HG03066 (cell line): ENCODE measurements around the gene KLHDC9.
"Not testable (repeated sequence)": the region's sequence is repeated elsewhere in the genome, so short reads cannot be mapped to it uniquely, and the experiment has no call there.

Experiments
- ATAC-seq: cut with Tn5 transposase; IDR thresholded peaks from one replicate; pipeline ENCODE4 v1.9.1; 2021; ENCODE audit warnings: low read depth; ENCODE audit not compliant: unreplicated experiment

The KLHDC9 gene

DNA sequence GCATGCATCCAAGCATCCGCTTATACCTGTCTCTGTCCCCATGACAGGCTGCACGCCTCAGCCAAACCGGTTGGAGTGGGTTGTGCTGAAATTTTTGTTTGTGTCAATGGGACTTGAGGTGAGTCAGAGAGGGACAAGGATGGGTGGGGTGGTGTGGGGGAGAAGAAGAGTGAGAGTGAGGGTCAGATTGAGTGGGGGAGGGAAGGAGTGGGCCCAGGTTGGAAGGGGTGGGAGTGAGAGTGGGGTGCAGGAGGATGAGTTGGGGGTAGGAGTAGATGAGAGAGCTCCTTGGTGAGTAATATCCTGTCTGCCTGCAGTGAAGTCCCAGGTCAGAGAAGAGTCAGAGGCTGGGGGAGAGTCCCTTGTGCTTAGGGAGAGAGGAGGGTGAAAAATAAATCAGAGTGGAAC is 5.5 kb upstream of the KLHDC9 start:
- no peak for ATAC-seq

DNA sequence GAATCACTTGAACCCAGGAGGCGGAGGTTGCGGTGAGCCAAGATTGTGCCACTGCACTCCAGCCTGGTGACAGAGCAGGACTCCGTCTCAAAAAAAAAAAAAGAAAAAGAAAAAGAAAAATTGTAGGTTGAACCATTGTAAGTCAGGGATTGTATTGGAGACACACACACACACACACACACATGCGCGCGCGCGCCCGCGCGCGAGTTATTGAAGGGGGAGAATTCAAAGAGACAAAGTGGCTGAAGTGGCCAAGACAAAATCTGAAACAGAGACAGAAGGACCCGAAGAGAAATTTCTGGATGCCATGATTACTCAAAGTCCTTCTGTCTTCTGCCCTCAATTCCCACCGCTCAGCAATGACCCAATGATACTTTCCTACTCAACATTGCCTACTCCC is 3.7 kb upstream of the KLHDC9 start:
- ATAC-seq = no peak

DNA sequence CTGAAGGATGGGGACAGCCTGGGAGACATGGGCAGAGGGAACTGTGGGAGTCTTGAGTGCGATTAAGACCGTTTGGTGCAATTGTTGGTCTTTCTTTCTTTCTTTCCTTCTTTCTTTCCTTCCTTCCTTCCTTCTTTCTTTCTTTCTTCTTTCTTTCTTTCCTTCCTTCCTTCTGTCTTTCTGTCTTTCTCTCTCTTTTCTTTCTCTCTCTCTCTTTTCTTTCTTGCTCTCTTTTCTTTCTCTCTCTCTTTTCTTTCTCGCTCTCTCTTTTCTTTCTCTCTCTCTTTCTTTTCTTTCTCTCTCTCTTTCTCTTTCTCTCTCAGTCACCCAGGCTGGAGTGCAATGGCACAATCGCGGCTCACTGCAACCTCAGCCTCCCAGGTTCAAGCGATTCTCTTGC is 2.9 kb upstream of the KLHDC9 start:
- ATAC-seq = no peak

DNA sequence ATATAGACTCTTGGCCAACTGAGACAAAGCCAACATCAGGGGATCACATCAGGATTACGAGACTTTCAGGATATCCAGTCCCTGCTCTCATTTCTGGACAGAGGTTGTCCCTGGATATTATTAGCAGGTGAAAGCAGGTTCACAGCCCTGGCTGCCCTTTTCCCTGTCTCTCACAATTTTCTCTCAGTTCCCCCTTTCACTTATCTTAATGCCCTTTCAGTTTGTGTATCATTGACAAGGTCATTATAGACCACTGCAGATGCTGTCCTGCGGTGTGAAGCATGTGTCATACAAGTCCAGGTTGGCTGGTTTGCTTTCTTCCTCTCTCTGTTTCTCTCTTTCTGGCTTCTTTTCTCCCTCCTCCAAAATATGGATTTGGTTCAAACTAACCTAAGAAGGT is 2.1 kb upstream of the KLHDC9 start:
- ATAC-seq = peak; percentile 43

DNA sequence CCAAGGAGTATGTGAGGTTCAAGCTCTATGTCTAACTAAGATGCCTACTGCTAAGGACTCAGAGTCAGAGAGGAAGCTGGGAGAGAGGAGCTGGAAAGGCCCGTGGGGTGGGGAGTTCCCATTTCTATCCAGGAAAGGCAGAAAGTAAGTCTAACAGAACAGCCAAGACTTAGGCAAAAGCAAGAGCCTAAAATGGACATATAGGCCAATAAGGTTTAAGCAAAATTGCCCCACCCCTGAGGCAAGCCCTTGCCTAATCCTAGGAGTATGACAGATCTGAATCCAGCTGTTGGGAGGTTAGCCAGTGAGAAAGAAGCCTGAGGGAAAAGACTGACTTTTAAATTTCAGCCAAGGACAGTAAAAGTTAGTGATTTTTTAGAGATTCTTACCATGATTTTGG is 1.6 kb upstream of the KLHDC9 start:
- ATAC-seq = no peak

DNA sequence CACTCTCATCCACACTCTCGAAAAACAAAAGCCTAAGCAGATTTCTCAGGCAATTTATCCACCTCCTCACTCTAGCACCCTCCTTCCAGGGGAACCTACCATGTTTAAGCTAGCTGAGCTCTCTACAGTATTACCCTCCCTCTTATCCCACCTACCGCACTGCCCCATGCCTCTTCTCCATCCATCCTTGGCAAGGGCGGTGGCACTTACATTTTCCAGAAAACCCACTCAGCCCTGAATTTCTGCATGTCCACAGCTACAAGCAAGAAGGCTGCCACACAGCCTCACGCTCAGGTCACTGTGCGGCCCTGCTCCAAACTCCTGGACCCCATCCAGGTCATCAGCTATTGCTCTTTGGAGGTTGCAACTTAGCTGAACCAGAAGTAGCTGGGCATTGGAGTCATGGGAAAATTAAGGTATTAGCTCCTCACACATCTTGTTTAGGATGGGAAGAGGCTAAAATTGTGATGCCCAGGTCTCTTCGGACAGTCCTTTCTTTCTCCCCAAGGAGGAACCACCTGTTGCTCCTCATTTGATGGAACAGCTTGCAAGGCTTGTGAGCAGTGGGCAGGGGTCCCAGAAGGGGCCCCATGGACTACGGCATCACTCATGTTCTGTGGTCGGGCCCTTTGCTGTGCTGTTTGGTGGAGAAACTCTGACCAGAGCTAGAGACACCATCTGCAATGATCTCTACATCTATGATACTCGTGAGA is 1.1 kb downstream of the KLHDC9 start:
- ATAC-seq = no peak

DNA sequence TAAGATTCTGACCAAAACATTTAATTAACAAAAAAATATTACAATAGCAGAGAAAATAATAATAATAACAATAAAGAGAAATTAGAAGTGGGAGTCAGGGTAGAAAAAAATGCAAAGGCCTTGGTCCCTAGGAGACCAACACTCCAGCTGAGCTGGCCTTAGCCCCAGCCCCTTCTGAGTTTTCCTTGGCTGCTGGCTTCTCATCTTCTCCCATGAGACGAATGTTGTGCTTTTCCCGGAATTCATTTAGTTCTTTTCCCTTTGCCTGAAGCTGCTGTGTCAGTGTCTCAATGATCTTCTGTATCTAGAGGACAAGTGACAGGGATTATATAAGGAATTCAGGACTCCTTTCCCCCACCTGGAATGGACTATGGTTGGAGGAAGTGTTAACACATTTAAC is 2.4 kb downstream of the KLHDC9 start:
- no peak for ATAC-seq

DNA sequence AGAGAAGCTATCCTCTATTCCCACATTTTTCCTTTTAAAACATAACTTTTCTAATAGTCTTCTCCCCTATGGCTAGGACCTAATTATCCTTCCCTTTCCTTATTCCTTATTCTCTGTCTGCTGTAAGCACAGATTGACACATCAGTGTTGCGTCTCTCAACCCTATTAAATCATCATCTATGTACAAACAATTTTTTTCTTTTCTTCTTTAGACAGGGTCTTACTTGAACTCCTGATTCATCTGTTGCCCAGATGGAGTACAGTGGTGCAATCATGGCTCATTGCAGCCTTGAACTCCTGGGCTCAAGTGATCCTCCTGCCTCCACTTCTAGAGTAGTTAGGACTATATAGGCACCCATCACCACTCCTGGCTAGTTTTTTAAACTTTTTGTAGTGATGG is 8.3 kb downstream of the KLHDC9 start:
- no peak for ATAC-seq

DNA sequence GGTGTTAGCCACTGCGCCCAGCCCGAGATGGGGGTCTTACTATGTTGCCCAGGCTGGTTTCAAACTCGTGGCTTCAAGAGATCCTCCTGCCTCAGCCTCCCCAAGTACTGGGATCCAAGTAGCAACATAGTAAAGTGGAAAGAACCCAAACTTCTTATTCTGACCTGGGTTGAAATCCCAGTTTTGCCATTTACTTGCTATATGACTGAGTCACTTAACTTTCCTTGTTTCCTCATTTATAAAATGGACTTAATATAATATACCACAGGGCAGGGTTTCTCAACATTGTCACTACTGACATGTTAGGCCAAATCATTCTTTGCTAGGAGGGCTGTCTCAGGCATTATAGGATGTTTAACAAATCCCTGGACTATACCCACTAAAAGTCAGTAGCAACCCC is 13.0 kb downstream of the KLHDC9 start:
- ATAC-seq = no peak

DNA sequence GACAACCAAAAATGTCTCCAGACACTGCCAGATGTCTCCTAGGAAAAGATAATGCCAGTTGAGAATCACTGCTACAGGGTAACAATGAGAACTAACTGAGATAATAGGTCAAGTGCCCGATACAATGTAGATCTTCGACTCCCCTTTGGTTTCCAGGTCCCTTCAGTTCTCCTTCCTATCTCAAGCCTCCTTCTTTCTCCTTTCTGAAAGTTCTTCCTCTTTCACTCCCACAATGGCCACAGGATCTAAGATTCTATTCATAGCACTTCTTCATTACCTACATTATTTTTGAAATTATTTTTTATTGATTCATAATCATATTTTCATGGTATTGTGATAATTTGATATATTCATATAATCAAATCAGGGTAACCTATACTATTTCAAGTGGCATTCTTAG is 13.4 kb downstream of the KLHDC9 start:
- no peak for ATAC-seq

DNA sequence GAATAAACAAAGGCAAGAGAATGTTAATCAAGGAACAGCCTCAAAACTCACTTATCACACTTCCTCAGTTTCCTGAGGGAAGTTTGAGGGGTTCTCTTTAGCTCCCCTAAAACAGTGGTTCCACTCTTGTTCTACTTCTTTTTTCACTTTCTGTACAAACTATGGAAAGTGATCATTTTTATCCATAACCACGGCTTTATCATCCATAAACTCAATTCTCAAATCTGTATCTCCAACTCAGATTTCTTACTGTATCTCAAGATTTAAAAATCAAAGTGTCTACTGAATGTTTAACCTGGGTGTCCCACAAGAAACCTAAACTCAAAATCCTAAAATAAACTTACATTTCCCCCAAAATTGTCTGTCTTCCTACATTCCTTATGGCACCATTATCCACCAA is 15.8 kb downstream of the KLHDC9 start:
- ATAC-seq = no peak

DNA sequence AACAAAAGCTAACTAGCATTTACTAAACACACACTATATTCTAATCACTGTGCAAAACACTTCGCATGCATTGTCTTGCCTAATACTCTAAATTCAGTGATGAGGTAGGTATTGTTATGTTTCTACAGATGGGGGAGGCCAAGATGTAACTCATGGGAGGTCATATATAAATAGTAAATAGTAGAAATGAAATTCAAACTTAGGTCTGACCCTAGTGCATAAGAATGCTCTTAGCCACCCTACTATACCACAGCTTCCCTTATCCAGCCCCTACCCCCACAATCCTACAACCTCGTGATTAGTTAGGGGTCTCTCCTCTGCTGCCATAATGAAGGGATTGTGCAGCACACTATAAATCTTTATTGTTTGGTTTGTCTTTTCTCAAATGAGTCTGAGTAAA is 16.4 kb downstream of the KLHDC9 start:
- ATAC-seq = no peak

DNA sequence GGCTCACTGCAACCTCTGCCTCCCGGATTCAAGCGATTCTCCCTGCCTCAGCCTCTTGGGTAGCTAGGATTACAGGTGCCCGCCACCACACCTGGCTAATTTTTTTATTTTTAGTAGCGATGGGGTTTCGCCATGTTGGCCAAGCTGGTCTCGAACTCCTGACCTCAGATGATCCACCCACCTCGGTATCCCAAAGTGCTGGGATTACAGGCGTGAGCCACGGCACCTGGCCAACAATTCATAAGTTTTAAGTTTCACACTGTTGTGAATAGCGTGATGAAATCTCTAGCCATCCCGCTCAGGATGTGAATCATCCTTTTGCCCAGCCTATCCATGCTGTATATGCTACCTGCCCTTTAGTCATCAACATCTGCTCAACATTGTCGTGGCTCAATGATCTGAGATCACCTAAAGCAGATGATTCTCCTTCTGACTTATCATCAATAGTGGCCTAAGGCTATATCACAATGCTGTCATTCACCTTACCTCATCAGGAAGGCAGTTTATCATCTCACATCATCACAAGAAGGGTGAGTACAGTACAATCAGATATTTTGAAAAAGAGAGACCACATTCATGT is 17.1 kb downstream of the KLHDC9 start:
- no peak for ATAC-seq

DNA sequence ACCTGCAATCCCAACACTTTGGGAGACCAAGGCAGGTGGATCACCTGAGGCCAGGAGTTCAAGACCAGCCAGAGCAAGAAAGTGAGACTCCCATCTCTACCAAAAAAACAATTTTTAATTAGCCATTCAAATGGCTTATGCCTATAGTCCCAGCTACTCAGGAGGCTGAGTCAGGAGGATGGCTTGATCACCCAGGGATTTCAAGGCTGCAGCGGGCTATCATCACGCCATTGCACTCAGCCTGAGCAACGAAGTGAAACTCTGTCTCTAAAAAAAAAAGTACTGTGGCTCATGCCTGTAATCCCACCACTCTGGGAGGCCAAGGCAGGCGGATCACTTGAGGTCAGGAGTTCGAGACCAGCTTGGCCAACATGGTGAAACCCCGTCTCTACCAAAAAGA is 17.8 kb downstream of the KLHDC9 start:
- not testable (repeated sequence) for ATAC-seq

DNA sequence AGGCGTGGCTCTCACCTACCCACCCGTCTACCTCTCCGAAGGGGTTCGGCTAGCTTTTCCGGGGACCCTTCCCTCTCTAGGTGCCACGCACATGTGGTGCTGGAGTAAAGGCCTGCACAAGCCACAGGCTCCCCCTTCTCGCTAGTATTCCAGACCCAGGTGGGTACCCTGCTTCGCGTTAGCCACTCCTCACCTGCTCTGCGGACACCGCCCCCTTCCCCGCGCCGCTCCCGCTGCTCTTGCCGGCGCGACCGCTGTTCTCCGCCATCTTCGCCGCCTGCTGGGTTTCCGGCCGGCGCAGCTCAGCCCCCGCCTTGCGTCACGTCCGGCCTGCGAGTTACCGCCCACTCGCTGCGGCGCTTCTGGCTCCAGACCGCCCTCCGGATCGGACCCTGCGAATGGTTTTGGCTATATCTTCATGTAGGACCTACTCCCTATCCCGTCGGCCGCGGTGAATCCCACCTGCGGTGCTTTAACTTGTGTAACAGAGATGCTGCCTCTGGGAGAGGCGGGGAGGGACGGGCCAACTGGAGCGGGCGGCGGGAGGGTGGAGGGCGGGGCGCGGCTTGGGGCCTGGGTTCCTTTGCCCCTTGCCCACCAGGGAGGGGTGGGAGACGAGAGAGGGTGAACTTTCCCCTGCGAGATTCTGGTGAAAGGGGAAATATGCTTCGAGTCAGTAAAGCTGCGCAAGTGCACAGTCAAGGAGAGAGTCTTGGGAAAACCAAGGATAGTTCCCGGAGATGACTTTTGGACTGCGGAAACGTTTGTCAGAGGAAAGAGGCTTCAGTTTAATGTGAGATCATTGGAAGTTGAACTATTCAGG is 19.8 kb downstream of the KLHDC9 start, which contains the start of the genes NIT1 and PFDN2:
Gene NIT1 (plus strand): TSS at position 347 of the 823 bp plus-strand sequence. CDS start 72 bp downstream, at position 419.
Gene PFDN2 (minus strand): TSS at position 279 of the 823 bp plus-strand sequence. CDS start 11 bp downstream, at position 268.
- peak; percentile 57 for ATAC-seq

DNA sequence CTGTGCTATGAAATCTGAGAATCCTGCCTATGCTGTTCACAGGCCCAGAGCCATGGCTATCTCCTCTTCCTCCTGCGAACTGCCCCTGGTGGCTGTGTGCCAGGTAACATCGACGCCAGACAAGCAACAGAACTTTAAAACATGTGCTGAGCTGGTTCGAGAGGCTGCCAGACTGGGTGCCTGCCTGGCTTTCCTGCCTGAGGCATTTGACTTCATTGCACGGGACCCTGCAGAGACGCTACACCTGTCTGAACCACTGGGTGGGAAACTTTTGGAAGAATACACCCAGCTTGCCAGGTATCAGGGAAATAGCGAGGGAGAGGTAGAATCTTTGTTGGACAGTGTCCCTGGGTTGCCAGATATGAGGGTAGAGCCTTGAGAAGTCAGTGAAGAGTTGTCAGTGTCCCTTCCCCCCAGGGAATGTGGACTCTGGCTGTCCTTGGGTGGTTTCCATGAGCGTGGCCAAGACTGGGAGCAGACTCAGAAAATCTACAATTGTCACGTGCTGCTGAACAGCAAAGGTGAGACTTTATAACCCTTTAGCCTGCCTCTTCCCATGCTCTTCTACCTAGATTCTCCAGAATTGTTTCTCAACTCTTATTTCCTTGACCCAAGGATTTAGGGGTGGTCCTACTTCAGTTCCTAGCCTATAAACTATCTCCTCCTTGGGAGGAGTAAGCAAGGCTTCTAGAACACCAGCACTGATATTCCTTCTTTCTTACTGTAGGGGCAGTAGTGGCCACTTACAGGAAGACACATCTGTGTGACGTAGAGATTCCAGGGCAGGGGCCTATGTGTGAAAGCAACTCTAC is 21.1 kb downstream of the KLHDC9 start:
- ATAC-seq = peak; percentile 55

DNA sequence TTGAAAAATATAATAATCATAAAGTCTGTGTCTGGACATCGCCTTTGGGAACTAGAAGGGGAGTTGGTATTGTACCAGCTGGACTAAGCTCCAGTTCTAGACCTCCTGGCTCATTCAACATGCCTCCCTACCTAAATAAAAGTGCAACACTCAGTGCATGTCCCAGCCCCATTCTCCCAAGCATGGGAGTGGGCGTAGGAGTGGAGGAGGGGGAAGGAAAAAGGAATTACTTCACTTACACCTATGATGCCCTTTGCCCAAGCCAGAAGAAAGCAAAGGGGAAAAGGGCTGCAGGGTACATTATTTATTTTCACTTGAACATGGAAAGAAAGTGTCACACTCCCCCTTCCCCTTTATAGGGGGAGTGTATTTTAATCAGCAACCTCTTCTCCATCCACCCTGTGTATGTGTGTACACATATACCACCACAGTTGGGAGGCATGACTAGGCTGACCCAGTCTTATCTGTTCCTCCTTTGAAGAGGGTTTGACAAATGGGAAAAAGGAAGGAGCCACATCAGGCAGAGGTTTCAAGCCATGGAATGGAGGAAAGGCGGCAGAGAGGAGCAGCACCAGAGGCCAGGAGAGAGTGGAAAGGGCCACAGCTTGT is 23.0 kb downstream of the KLHDC9 start:
- no peak for ATAC-seq

DNA sequence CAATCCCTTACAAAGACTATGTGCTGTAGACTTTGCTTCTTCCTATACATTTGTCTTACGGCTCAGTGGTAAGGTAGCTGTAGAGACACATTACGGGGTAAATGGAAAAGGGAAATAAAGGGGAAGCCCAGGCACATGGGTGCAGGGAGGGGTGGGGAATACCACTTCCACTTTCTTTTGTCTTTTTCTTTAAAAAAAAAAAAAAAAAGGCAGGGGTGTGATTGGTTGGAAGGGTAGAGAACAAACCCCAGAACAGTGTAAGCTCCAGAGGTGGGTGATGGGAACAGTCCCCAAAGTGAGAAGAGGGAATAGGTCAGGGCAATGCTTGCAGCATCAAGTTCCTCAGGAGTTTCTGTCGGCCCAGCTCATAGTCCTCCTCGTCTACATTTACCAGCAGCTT is 23.7 kb downstream of the KLHDC9 start:
- ATAC-seq = no peak

DNA sequence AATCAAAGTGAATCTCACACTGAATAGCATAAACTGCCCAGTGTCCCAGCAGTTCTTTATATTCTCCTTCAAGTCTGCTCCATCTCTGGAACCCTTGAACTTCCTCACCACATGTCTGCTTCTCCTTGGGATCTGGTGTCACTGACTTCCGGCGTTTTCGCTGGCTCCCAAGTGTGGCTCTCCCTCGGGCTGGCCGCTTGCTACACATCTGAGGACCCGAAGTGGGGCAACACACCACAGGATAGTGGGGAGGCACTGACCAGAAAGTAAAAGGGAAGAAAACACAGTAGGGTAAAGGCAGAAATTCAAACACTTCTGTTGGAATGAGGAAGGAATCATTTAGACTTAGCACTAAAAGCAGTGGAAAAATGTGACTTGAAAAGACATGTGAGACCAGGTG is 24.8 kb downstream of the KLHDC9 start:
- ATAC-seq = no peak

DNA sequence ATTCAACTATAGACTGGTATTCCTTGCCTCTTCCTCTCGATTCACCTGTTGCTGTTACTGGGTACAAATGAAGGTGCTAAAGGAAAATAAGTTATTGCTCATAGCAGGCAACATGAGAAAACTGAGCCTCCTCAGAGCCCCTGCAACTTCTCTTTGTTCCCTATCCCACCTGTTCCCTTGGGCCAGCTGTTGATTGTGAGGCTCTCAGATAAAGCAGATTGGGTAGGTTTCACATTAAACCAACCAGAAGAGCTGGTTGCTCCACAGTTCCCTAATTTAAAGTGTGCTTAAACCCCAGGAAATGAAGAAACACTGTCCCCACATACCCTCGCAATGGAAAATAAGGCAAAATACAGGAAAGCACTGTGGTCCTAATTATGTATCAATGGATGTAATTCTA is 29.5 kb downstream of the KLHDC9 start:
- no peak for ATAC-seq
